ENCODE data around the gene ZSWIM4.
A peak's percentile ranks its signal among the peaks of the same experiment; 100 is the strongest.
"Not testable (repeated sequence)": the region's sequence is repeated elsewhere in the genome, so short reads cannot be mapped to it uniquely, and the experiment has no call there.

Gene ZSWIM4

DNA sequence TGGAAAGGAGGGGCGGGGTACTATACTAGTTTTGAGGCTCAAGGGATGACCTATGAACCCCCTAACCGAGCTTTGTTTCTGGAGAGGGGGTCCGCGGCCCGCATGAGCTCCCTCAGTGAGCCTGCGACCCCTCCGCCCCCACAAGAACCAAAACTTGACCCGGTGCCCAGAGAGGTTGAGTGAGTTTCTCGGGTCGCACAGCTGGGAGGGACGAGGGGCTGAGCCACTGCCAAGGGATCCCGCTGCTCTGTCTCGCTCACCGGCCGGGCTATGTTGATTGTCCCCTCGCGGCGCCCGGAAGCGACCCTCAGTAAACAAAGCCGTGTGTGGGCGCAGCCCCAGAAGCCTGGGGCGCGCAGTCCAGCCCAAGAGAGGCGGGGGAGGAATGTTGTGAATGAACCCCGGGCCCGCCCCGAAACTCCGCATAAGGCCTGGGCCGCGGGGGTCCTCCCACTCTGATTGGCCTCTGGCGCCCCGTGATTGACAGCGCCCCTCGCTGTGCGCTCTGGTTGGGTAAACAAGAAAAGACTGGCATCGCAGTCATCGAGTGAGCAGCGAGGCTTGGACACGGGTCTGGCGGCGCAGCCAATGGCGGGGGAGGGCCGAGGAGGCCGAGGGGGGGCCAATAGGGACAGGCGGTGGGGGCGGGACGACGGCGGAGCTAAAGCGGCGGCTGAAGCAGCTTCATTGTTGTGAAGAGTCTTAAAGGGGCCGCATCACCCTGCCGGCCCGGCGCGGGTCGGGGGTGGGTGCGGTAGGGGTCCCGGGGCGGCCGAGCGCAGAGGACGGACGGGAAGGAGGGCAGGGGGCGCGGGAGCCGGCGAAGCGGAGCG is at the start of gene ZSWIM4:
TSS of gene ZSWIM4 (plus strand) at position 687 of the 833 bp plus-strand sequence. CDS start 206 bp downstream, outside the sequence.
- intact Hi-C loops (cut with DNase I) = loop anchor here (1.0 kb wide), 1 partner anchor 21 kb away; the partner anchor contains the start of gene C19orf53
- peak; percentile 96 to 100 (median 99) for DNase-seq

DNA sequence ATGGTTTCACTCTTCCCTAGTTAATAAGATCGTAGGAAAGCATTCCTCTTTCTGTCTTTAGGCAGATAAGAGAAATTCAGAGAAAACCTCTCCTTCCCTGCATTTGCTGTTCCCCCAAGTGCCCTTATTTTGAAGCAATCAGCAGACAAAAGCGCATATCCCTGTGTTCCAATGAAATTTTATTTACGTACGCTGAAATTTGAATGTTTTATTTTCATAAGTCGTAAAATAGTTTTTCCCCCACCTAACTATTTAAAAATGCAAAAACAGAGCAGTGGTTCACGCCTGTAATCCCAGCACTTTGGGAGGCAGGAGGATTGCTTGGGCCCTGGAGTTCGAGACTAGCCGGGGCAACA is 48.2 kb upstream of the ZSWIM4 start:
- DNase-seq = no peak

DNA sequence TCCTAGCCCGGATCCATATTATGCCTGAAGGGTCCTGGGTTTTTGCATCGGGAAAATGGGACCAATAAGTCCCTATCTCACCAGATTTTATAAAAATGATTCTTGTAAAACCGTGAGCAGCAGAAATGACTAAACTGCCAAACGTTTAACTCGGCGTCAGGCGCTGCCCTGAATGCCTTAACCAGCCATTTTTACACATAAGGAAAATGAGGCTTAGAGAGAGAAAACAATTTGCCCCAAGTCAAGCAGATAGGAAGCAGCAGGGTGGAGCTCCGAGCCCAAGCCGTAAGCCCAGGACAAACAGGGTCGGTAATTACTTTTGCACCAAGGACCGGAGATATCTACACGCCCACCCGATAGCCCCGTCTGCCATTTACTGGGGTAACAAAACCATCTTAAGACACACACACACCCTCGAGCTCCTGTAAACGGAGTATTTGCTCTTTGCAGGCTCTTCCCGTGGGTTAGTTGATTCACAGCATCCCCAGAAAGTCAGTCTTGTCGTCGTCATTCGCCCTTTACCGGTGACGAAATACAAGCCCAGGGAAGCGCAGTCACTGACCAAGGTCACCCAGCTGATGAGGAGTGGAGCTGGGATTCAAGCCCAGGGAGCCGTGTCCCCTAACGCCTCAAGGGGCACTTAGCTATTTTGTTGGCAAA is 46.9 kb upstream of the ZSWIM4 start:
- DNase-seq = peak in 1 of 10 donors; percentile 37
- intact Hi-C loops (cut with DNase I) = no loop called here

More for the DNA sequence above, 48.2 kb upstream of the ZSWIM4 start:
- intact Hi-C loops (cut with DNase I) = no loop called here

DNA sequence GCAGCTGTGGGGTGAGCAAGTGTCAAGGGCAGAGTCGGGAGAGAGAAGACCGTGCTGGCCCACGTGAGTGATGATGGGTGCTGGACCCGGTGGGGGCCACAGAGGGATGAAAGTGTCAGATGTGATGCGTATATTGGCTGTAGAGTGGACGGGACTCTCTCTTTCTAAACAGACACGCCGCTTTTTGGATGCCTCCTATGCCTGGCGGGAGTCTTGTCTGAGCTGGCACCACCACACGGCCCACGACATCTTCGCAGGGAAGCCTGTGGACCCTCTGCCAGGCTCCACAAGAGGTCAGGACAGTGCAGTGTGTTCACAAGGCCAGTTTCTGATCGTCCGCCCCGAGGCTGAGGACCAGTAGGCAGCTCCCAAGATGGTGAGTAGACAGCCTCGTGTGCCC is 43.8 kb upstream of the ZSWIM4 start:
- intact Hi-C loops (cut with DNase I) = no loop called here
- DNase-seq = peak in 2 of 10 donors; percentile 8 to 55

- DNase-seq; intact Hi-C loops (cut with DNase I): not testable (repeated sequence)
Observed at GRCh38 chr19:13753622-13754021, 41.6 kb upstream of the ZSWIM4 start.

GRCh38 chr19:13756210-13756609 is 39.0 kb upstream of the ZSWIM4 start:
- intact Hi-C loops (cut with DNase I) = no loop called here
- peak in 1 of 10 donors; percentile 34 for DNase-seq

DNA sequence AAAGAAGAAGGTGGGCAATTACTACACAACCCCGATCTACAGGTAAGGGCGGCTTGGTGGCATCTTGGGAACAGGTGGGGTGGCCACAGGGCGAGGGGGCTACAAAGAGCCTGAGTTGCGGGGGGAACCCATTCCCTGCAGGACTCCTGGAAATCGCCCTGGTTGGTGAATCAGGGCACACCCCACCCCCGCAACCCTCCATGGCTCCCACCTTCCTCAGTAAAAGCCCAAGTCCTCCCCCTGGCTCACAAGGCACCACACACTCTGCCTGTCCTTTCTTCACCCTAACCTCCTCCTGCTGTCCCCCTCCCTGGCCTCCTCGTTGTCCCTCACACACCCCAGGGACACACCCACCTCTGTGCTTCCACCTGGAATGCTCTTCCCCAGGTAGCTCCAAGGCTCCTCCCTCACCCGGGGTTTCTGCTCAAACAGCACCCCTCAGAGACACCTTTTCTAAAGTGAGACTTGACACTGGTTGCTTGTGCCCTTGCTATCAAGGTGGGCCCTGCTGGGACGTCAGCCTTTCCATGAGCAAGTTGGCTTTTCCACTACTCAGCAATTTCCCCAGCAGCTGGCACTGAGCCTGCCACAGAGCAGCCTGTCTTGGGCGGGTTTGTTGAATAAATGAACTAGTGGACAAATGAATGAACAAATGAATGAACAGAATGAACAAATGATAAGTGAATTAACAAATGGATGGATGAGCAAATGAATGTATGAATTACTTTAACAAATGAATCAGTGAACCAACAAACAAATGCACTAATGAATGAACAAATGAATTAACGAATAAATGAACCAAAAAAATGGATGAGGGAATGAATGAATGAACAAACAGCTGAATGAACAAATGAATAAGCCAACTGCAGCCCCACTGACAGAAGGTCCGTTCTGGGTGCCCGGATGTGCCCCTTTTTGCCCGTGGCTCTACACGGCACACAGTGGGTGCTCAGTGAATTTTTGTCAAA is 37.2 kb upstream of the ZSWIM4 start:
- intact Hi-C loops (cut with DNase I) = no loop called here
- DNase-seq = peak in 1 of 10 donors; percentile 66

DNA sequence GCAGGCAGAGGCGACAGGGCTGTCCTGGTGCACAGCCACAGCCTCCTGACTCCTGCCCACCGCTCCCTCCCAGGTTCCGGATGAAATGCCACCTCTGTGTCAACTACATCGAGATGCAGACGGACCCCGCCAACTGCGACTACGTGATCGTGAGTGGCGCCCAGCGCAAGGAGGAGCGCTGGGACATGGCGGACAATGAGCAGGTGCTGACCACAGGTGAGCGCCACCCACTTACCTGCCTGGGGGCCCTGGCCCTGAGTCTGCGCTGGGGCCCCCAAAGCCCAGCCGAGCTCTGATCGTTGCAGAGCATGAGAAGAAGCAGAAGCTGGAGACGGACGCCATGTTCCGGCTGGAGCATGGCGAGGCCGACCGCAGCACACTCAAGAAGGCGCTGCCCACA is 36.4 kb upstream of the ZSWIM4 start:
- peak in 1 of 10 donors; percentile 64 for DNase-seq
- intact Hi-C loops (cut with DNase I) = no loop called here

DNA sequence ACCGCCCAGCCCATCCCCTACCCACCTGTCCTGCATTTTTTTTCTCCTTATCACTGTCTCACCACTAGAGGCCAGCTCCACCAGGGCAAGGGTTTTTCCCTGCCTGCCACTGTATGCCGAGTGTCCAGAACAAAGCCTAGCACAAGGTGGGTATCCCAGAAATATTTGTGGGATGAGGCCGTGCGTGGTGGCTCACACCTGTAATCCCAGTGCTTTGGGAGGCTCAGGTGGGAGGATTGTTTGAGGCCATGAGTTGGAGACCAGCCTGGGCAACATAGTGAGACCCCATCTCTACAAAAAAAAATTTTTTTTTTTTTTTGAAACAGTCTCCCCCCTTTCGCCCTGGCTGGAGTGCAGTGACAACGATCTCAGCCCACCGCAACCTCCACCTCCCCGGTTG is 33.8 kb upstream of the ZSWIM4 start:
- intact Hi-C loops (cut with DNase I) = no loop called here
- DNase-seq = peak in 1 of 10 donors; percentile 21

DNA sequence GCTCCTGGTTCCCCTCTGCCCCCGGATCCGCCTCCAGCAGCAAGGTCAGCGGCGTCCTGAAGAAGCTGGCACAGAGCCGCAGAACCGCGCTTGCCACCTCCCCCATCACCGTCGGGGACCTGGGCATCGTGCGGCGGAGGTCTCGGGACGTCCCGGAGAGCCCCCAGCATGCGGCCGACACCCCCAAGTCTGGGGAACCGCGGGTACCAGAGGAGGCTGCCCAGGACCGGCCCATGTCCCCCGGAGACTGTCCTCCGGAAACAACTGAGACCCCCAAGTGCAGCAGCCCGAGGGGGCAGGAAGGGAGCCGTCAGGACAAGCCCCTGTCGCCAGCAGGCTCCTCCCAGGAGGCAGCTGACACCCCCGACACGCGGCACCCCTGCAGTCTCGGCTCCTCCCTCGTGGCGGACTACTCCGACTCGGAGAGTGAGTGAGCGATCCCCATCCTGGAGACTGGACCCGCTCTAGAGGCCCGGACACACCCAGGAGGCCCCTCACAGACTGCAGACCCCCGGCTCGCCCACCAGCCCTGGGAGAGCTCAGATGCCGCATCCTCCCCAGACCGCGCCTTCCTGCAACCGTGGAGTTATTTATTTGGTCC is 32.5 kb upstream of the ZSWIM4 start:
- intact Hi-C loops (cut with DNase I) = no loop called here
- DNase-seq = no peak

GRCh38 chr19:13763265-13763664 is 32.0 kb upstream of the ZSWIM4 start:
- intact Hi-C loops (cut with DNase I) = no loop called here
- no peak for DNase-seq

DNA sequence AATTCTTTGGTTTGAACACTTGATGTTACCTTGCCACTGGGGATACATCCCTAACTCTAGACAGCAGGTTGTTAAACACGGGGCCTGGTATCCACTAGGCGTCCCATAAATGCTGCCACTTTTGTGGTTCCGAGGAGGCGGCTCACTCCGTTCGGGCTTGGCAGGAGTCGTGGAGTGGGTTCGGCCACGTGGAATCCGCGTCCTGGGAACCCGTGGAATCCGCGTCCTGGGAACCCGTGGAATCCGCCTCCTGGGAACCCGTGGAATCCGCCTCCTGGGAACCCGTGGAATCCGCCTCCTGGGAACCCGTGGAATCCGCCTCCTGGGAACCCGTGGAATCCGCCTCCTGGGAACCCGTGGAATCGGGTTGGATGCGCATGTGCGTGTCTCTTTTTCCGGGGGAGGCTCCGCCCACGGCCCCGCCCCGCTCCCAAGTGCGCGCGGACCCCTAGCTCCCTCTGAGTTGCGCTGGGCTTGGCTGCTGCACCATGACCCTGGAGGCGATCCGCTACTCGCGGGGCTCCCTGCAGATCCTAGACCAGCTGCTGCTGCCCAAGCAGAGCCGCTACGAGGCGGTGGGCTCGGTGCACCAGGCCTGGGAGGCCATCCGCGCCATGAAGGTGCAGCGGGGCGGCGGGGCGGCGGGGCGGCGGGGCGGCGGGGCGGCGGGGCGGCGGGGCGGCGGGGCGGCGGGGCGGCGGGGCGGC is 31.0 kb upstream of the ZSWIM4 start, which contains the start of gene MRI1:
TSS of gene MRI1 (plus strand) at position 422 of the 707 bp plus-strand sequence. CDS start at position 489, 67 bp downstream.
- peak; percentile 65 to 98 (median 86) for DNase-seq
- intact Hi-C loops (cut with DNase I) = no loop called here

DNA sequence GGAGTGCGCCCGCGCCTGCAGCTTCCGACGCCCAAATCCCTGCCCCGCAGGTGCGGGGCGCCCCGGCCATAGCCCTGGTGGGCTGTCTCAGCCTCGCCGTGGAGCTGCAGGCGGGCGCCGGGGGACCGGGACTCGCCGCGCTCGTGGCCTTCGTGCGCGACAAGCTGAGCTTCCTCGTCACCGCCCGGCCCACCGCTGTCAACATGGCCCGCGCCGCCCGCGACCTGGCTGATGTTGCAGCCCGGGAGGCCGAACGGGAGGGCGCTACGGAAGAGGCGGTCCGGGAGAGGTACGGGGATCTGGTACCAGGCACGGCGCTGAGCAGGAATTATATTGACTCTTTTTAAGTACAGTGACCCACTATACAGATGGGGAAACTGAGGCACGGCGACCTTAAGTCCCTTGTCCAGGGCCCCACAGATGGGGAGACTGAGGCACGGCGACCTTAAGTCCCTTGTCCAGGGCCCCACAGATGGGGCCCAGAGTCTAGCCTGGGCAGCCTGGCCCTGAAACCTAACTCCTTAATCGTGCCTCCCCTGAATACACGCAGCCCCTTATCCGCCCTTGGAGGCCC is 30.3 kb upstream of the ZSWIM4 start:
- intact Hi-C loops (cut with DNase I) = no loop called here
- DNase-seq = peak in 2 of 10 donors; percentile 78 to 87

DNA sequence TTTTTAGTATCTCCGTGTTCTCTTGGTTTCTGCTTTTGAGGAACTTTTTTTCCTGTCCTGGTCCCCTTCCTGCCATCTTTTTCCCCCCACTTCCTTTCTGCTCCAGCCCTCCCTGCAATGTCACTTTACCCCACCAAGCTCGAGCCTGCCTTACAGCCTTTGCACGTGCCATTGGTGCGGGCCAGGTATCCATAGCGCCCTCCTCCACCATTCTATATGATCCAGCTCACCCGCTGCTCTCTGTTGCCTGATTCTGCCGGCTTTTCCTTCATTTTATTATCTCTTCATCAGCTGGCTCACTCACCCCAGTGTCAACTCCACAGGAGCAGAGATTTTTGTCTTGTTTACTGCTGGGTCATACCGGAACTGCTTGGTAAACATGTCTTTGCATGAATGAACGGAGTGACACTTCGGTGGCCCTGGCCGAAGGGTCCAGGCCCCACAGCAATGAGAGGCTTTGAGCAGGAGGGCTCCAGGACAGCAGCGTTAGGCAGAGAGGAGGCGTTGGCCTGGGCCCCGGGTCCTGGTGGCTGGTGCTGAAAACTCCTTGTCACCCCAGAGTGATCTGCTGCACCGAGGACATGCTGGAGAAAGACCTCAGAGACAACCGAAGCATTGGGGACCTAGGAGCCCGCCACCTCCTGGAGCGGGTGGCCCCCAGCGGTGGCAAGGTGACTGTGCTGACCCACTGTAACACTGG is 29.7 kb upstream of the ZSWIM4 start:
- DNase-seq = no peak
- intact Hi-C loops (cut with DNase I) = no loop called here

- intact Hi-C loops (cut with DNase I) = no loop called here
- no peak for DNase-seq
Observed at GRCh38 chr19:13766095-13766481, 29.2 kb upstream of the ZSWIM4 start.

GRCh38 chr19:13768510-13768909 is 26.7 kb upstream of the ZSWIM4 start:
- no peak for DNase-seq
- intact Hi-C loops (cut with DNase I) = no loop called here

GRCh38 chr19:13770013-13770635 is 25.1 kb upstream of the ZSWIM4 start:
- no peak for DNase-seq
- intact Hi-C loops (cut with DNase I) = no loop called here

All from posterior cingulate gyrus (tissue), 11 donors.